IMR-90 (cell line): ENCODE results near the gene SLC4A1AP. TPM values are rescaled to one million over a fixed set of nuclear protein-coding genes. Genes with fewer than 3 reads are reported as not detected.

ENCODE experiments used
- ATAC-seq: fragments of 200-7000 bp; cut with Tn5 transposase; 2 replicates; pipeline ENCODE4 v1.9.1; 2020; ENCODE audit warnings: low read depth, mild to moderate bottlenecking, moderate library complexity
- BruUV-seq: library from RNA; stranded (reverse); fragments of 400-500 nt; replicated peaks from 2 replicates; lab custom pipeline; 2021; lab: Mats Ljungman, UMichigan
- CTCF ChIA-PET: fragments of 300-600 bp; formaldehyde crosslinking; extraction: SDS; loops from one replicate; lab custom pipeline; 2021; ENCODE audit warnings: antibody characterized with exemption; lab: Yijun Ruan, JAX
- POLR2A ChIA-PET: fragments of 300-600 bp; sonication (Branson Sonifier 250); formaldehyde crosslinking; loops from one replicate; lab custom pipeline; 2022; ENCODE audit warnings: antibody characterized with exemption; ENCODE audit not compliant: unreplicated experiment; lab: Charles Lee
- DNase-seq: peaks from one replicate; pipeline ENCODE4 v3.0.0; 2013
- H2AFZ ChIP-seq: replicated peaks from 2 replicates; pipeline ENCODE3; 2013; ENCODE audit warnings: low read length, mild to moderate bottlenecking; ENCODE audit not compliant: poor library complexity
- H2AK5ac ChIP-seq: 2 replicates; pipeline ENCODE4 v1.6.1; 2013; ENCODE audit warnings: low read depth, low read length, inconsistent platforms
- H2AK9ac ChIP-seq: replicated peaks from 2 replicates; pipeline ENCODE3; 2013; ENCODE audit warnings: mild to moderate bottlenecking, low read depth, low read length, moderate library complexity; ENCODE audit not compliant: poor library complexity
- H2BK120ac ChIP-seq: 2 replicates; pipeline ENCODE4 v1.6.1; 2013; ENCODE audit warnings: low read depth, low read length, inconsistent platforms
- H2BK15ac ChIP-seq: 3 replicates; pipeline ENCODE4 v1.6.1; 2013; ENCODE audit warnings: low read depth, low read length, inconsistent platforms
- H2BK20ac ChIP-seq: 2 replicates; pipeline ENCODE4 v1.6.1; 2013; ENCODE audit warnings: low read depth, mild to moderate bottlenecking, inconsistent platforms, low read length, moderate library complexity
- H2BK5ac ChIP-seq: 2 replicates; pipeline ENCODE4 v1.6.1; 2013; ENCODE audit warnings: mild to moderate bottlenecking, low read depth, low read length, inconsistent platforms; ENCODE audit not compliant: poor library complexity, severe bottlenecking
- H3K14ac ChIP-seq: replicated peaks from 2 replicates; pipeline ENCODE4 v1.6.1; 2013; ENCODE audit warnings: low read depth, low read length, inconsistent platforms
- H3K18ac ChIP-seq: 2 replicates; pipeline ENCODE4 v1.6.1; 2013; ENCODE audit warnings: low read depth, low read length, control low read depth
- H3K23ac ChIP-seq: 2 replicates; pipeline ENCODE4 v1.6.1; 2013; ENCODE audit warnings: low read depth, low read length, inconsistent platforms
- H3K27ac ChIP-seq: 2 replicates; pipeline ENCODE4 v1.5.1; 2013; ENCODE audit warnings: mild to moderate bottlenecking, control low read depth, low read length; ENCODE audit not compliant: insufficient read depth
- H3K27me3 ChIP-seq: 2 replicates; pipeline ENCODE4 v1.6.1; 2013; ENCODE audit warnings: low read length; ENCODE audit not compliant: control insufficient read depth, insufficient read depth
- H3K36me3 ChIP-seq: 2 replicates; pipeline ENCODE4 v1.6.1; 2013; ENCODE audit warnings: low read length, mixed read lengths; ENCODE audit not compliant: control insufficient read depth, insufficient read depth
- H3K4ac ChIP-seq: 2 replicates; pipeline ENCODE4 v1.6.1; 2013; ENCODE audit warnings: low read depth, low read length, inconsistent platforms
- H3K4me1 ChIP-seq: 2 replicates; pipeline ENCODE4 v1.6.1; 2013; ENCODE audit warnings: low read length, mixed read lengths; ENCODE audit not compliant: control insufficient read depth, insufficient read depth
- H3K4me2 ChIP-seq: 2 replicates; pipeline ENCODE4 v1.6.1; 2013; ENCODE audit warnings: low read depth, mild to moderate bottlenecking, control low read depth, low read length, moderate library complexity
- H3K4me3 ChIP-seq: 2 replicates; pipeline ENCODE4 v1.5.1; 2013; ENCODE audit warnings: low read depth, mild to moderate bottlenecking, control low read depth, low read length, moderate library complexity; ENCODE audit not compliant: insufficient read depth
- H3K56ac ChIP-seq: 2 replicates; pipeline ENCODE4 v1.6.1; 2013; ENCODE audit warnings: low read length, inconsistent platforms; ENCODE audit not compliant: insufficient read depth; ENCODE audit errors: extremely low read depth
- H3K79me1 ChIP-seq, 2 experiments: 2 replicates each; pipeline ENCODE4 v1.6.1; 2013; ENCODE audit warnings: low read length in 2 of 2, inconsistent platforms in 1 of 2, low read depth in 1 of 2
- H3K9ac ChIP-seq: 2 replicates; pipeline ENCODE4 v1.6.1; 2013; ENCODE audit warnings: low read depth, low read length, control low read depth
- H3K9me1 ChIP-seq: 2 replicates; pipeline ENCODE4 v1.6.1; 2013; ENCODE audit warnings: low read length, inconsistent platforms; ENCODE audit not compliant: insufficient read depth
- H3K9me3 ChIP-seq: 2 replicates; pipeline ENCODE4 v1.6.1; 2013; ENCODE audit warnings: low read length; ENCODE audit not compliant: control insufficient read depth, insufficient read depth
- H4K20me1 ChIP-seq: 2 replicates; pipeline ENCODE4 v1.6.1; 2013; ENCODE audit warnings: low read length, inconsistent platforms; ENCODE audit not compliant: insufficient read depth
- H4K5ac ChIP-seq: 2 replicates; pipeline ENCODE4 v1.6.1; 2013; ENCODE audit warnings: mild to moderate bottlenecking, low read depth, low read length, control low read depth
- H4K8ac ChIP-seq, 2 experiments: 2 replicates each; pipeline ENCODE4 v1.6.1; 2013; ENCODE audit warnings: low read depth in 2 of 2, low read length in 2 of 2, control low read depth in 1 of 2, inconsistent platforms in 1 of 2
- H4K91ac ChIP-seq: 2 replicates; pipeline ENCODE4 v1.6.1; 2013; ENCODE audit warnings: low read depth, low read length, inconsistent platforms; ENCODE audit not compliant: insufficient read depth
- BHLHE40 ChIP-seq: fragments of 150-350 bp; IDR thresholded peaks from 2 replicates; pipeline ENCODE4 v1.6.1; 2016; ENCODE audit warnings: mild to moderate bottlenecking, low read depth, low read length
- FOS ChIP-seq: fragments of 150-350 bp; IDR thresholded peaks from 2 replicates; pipeline ENCODE4 v1.6.1; 2016; ENCODE audit warnings: low read depth, low read length
- MAFK ChIP-seq: IDR thresholded peaks from 2 replicates; pipeline ENCODE4 v1.6.1; 2012; ENCODE audit warnings: low read depth, low read length, improper control_type of control experiment
- MAZ ChIP-seq: IDR thresholded peaks from 2 replicates; pipeline ENCODE4 v1.6.1; 2012; ENCODE audit warnings: low read depth, mild to moderate bottlenecking, low read length, improper control_type of control experiment, moderate library complexity, borderline replicate concordance
- MXI1 ChIP-seq: IDR thresholded peaks from 2 replicates; pipeline ENCODE4 v1.6.1; 2012; ENCODE audit warnings: low read depth, mild to moderate bottlenecking, low read length, moderate library complexity, borderline replicate concordance
- POLR2A ChIP-seq: IDR thresholded peaks from 2 replicates; pipeline ENCODE4 v1.6.1; 2012; ENCODE audit warnings: mild to moderate bottlenecking, low read depth, low read length
- RAD21 ChIP-seq: IDR thresholded peaks from 2 replicates; pipeline ENCODE4 v1.6.1; 2012; ENCODE audit warnings: low read length, improper control_type of control experiment
- RFX5 ChIP-seq: IDR thresholded peaks from 2 replicates; pipeline ENCODE4 v1.8.0; 2012; ENCODE audit warnings: low read depth, mild to moderate bottlenecking, low read length, moderate library complexity
- SMC3 ChIP-seq: fragments of 150-350 bp; IDR thresholded peaks from 2 replicates; pipeline ENCODE4 v1.6.1; 2016; ENCODE audit warnings: low read depth, mild to moderate bottlenecking, antibody characterized with exemption, low read length, moderate library complexity
- USF2 ChIP-seq: fragments of 150-350 bp; IDR thresholded peaks from 2 replicates; pipeline ENCODE4 v1.6.1; 2017; ENCODE audit warnings: mild to moderate bottlenecking, antibody characterized with exemption, low read length, low read depth
- WGBS, 2 experiments: methylation state at CpG; one replicate each; pipeline versions ENCODE4 v1.1.5 to v1.1.7; 2013; ENCODE audit warnings: missing lambda C conversion rate in 2 of 2; ENCODE audit not compliant: insufficient read length in 1 of 2; ENCODE audit errors: extremely low coverage in 2 of 2; 5-methylcytosine and 5-hydroxymethylcytosine counted together
- dilution Hi-C: fragments of 300-500 bp; cut with HindIII; formaldehyde crosslinking; loops from one replicate; pipeline ENCODE4 v1.14.3; 2018; ENCODE audit warnings: low sequenced_read_pairs; ENCODE audit not compliant: unreplicated experiment
- in situ Hi-C: fragments of 300-500 bp; cut with MboI; formaldehyde crosslinking; loops from 3 replicates; pipeline ENCODE4 v1.14.3; 2019; ENCODE audit warnings: low sequenced_read_pairs, inconsistent platforms, mixed read lengths
- intact Hi-C: fragments of 100-400 bp; cut with micrococcal nuclease; formaldehyde crosslinking; loops from 2 replicates; pipeline ENCODE4 v1.10.0; 2022
- polyA plus RNA-seq, 3 experiments: library from polyadenylated mRNA; depleted of rRNA; stranded (reverse); fragments of >200 nt; gene quantifications; 2 replicates each; pipeline ENCODE4 v1.2.3, GENCODE V29; 2012; ENCODE audit warnings: low replicate concordance in 1 of 3
- total RNA-seq: library from RNA; depleted of rRNA; stranded (reverse); fragments of >200 nt; gene quantifications from 2 replicates; pipeline ENCODE4 v1.2.3, GENCODE V29; 2012

SLC4A1AP gene
- total and polyA plus RNA-seq, 2 of the 4 experiments (the other 2 are of a cell fraction), result 11.7 to 13.6 TPM

DNA sequence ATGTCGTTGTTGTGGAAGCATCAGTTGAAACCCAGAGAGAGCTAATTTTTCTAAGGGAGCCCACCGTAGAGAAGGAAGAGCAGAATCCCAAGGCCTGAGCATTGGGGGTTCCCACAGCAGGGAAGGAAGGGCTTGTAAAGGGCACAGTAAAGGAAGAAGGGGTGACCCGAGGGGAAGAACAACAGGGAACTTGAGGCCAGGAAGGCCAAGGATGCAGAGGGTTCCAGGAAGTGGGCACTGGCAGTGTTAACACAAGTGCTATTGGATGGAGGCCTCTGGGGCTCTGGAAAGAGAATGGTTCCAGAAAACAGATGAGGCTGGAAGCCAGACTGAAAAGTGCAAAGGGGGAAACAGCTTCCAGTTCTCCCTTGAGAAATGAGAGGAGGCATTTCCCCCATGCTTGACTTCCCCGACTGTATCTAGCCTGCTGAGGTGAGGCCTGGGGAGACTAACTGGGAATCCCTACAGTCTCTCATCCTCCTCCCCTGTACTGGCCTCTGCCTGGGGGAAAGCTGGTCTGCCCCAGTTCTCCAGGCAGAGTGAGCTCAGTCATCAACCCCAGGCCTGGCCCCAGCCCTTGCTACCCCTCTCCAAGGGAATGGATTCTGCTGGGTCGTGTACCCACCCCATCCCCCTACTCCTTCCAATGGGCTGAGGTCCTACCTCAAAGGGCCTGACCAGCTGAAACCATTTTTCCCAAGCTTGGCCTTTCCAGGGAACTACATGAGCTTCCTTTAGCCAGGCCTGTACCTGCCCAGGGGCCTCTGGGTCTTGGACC, 64.6 kb downstream of the SLC4A1AP start:
- Histone ChIP-seq H3K27ac (no peak overlapping the region), H3K4me3 (no peak overlapping the region), H3K27me3 (no peaks in the 10 kb centered on the region), H3K9me3 (no peaks in the 10 kb centered on the region), H4K91ac (no peak overlapping the region; the same call in 1 of the 2 replicates), H3K79me1 (no peaks in the 10 kb centered on the region), H3K9ac (no peak overlapping the region), H3K4ac (no peak overlapping the region; the same call in 1 of the 2 replicates), H3K4me1 (peaks cover 8% of the 10 kb centered on the region), H2AFZ (peak overlapping the region; percentile 37), H3K36me3 (no peaks in the 10 kb centered on the region), H2BK5ac (no peak overlapping the region), H2BK120ac (no peak overlapping the region), H2BK15ac (no peak overlapping the region), H3K14ac (no peak overlapping the region), H3K56ac (no peak overlapping the region), H4K20me1 (no peaks in the 10 kb centered on the region), H2AK5ac (no peak overlapping the region), H2AK9ac (no peak overlapping the region), H2BK20ac (no peak overlapping the region), H3K18ac (no peak overlapping the region), H3K4me2 (no peak overlapping the region), H3K9me1 (no peaks in the 10 kb centered on the region), H4K8ac (no peak overlapping the region), H3K23ac (no peak overlapping the region), H4K5ac (no peak overlapping the region)
- CTCF ChIA-PET, result no interaction called here
- POLR2A ChIA-PET, result no interaction called here
- no TSS peak for BruUV-seq
- in situ Hi-C loops, result no loop called here
- DNase-seq, result no peak
- intact Hi-C loops, result no loop called here
- dilution Hi-C loops, result no loop called here
- WGBS, 2 experiments, result 71% methylated on average over 1 of the region's 5 CpGs; no CpG with 5 or more reads in 1 of the 2 experiments
- TF ChIP-seq BHLHE40, result no peak
- no peak for TF ChIP-seq RAD21
- no peak for TF ChIP-seq FOS
- TF ChIP-seq POLR2A, result no peak
- no peak for TF ChIP-seq MAZ
- TF ChIP-seq USF2, result no peak
- no peak for TF ChIP-seq MAFK
- TF ChIP-seq MXI1, result no peak
- TF ChIP-seq SMC3, result no peak
- TF ChIP-seq RFX5, result no peak
- no peak for ATAC-seq
